OCI-LY1 (cell line): ENCODE results near the gene FTO.

Experiments used
- H2AFZ ChIP-seq: fragments of 200-600 bp; sonication (generic), shearing (Covaris generic); 2 replicates; pipeline ENCODE4 v1.6.0; 2014; ENCODE audit warnings: antibody characterized with exemption, mild to moderate bottlenecking, low read length
- H3F3A ChIP-seq: fragments of 200-600 bp; sonication (generic), shearing (Covaris generic); 2 replicates; pipeline ENCODE4 v1.6.0; 2014; ENCODE audit warnings: mild to moderate bottlenecking, antibody characterized with exemption, low read length, moderate library complexity; ENCODE audit not compliant: insufficient read depth
- H3K27ac ChIP-seq: fragments of 200-600 bp; sonication (generic); 2 replicates; pipeline ENCODE4 v1.5.1; 2014; ENCODE audit warnings: low read length, mixed run types, mild to moderate bottlenecking, low read depth; ENCODE audit not compliant: poor library complexity, severe bottlenecking
- H3K27me3 ChIP-seq: fragments of 200-600 bp; sonication (generic); 2 replicates; pipeline ENCODE4 v1.6.0; 2014; ENCODE audit warnings: antibody characterized with exemption, mild to moderate bottlenecking, low read length, moderate library complexity; ENCODE audit not compliant: insufficient read depth
- H3K36me3 ChIP-seq: fragments of 200-600 bp; sonication (generic); 2 replicates; pipeline ENCODE4 v1.6.1; 2014; ENCODE audit warnings: mild to moderate bottlenecking, antibody characterized with exemption, low read length, moderate library complexity, mixed read lengths; ENCODE audit not compliant: insufficient read depth
- H3K4me1 ChIP-seq: fragments of 200-600 bp; sonication (generic); 2 replicates; pipeline ENCODE4 v1.5.1; 2014; ENCODE audit warnings: mild to moderate bottlenecking, low read length, moderate library complexity; ENCODE audit not compliant: insufficient read depth, severe bottlenecking
- H3K4me2 ChIP-seq: fragments of 200-600 bp; sonication (generic), shearing (Covaris generic); 2 replicates; pipeline ENCODE4 v1.6.1; 2014; ENCODE audit warnings: low read length
- H3K4me3 ChIP-seq: fragments of 200-600 bp; sonication (generic); 2 replicates; pipeline ENCODE4 v1.5.1; 2014; ENCODE audit warnings: low read length, low read depth, mild to moderate bottlenecking, mixed read lengths; ENCODE audit not compliant: poor library complexity, severe bottlenecking
- H3K79me2 ChIP-seq: fragments of 200-600 bp; shearing (Covaris generic); 2 replicates; pipeline ENCODE4 v1.6.1; 2016; ENCODE audit warnings: mixed run types, low read length, mixed read lengths; ENCODE audit not compliant: insufficient read depth
- H3K9ac ChIP-seq: fragments of 200-600 bp; sonication (generic), shearing (Covaris generic); 2 replicates; pipeline ENCODE4 v1.6.1; 2014; ENCODE audit warnings: mild to moderate bottlenecking, low read length, mixed read lengths
- H3K9me2 ChIP-seq: fragments of 200-600 bp; sonication (generic), shearing (Covaris generic); 2 replicates; pipeline ENCODE4 v1.6.1; 2014; ENCODE audit warnings: low read depth, mild to moderate bottlenecking, low read length, mixed read lengths
- H3K9me3 ChIP-seq: fragments of 200-600 bp; shearing (Covaris generic); 2 replicates; pipeline ENCODE4 v1.6.1; 2014; ENCODE audit warnings: low read length, mixed read lengths
- H4K20me1 ChIP-seq: fragments of 200-600 bp; sonication (generic), shearing (Covaris generic); 2 replicates; pipeline ENCODE4 v1.6.0; 2016; ENCODE audit warnings: mild to moderate bottlenecking, low read length; ENCODE audit not compliant: insufficient read depth
- EZH2 ChIP-seq: fragments of 200-600 bp; sonication (generic), shearing (Covaris generic); IDR thresholded peaks from 2 replicates; pipeline ENCODE4 v1.8.0; 2017; ENCODE audit warnings: borderline replicate concordance, mixed run types, mild to moderate bottlenecking, antibody characterized with exemption, low read length, moderate library complexity, mixed read lengths
- TF ChIP-seq, protein P1 (sequence below): fragments of 200-600 bp; sonication (generic), shearing (Covaris generic); IDR thresholded peaks from 2 replicates; pipeline ENCODE4 v1.5.1; 2017; ENCODE audit warnings: mild to moderate bottlenecking, antibody characterized with exemption, low read length, moderate library complexity, mixed read lengths

Gene FTO

DNA sequence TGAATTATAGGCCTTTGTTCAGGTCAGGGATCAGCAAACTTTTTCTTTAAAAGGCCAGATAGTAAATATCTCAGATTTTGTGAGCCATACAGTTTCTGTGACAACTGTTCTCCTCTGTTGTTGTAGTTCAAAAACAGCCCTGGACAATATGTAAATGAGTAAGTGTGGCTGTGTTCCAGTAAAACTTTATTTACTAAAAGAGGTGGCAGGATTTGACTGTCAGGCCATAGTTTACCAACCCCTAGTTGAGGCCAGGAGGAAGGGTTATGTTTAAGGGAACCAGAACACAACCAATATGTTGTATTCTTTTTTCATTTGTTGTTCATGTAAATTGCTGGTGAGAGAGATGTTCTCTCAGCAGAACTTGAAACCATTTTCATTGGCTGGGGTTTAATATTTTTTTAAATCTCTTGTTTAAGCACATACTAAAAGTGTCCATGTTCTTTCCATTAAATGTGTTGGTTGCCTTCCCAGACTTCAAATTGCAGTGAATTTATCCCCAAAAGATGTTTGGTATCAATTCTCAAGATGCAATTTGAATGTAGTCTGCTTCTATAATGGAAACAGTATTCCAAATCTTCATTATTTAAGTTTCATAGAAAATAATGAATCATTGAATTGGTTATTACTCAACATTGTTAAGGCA, 260.3 kb downstream of the FTO start:
- Histone ChIP-seq H3K27me3 (no peaks in the 10 kb centered on the region), H3K9me2 (no peaks in the 10 kb centered on the region), H3K9ac (no peak overlapping the region), H3K4me1 (no peaks in the 10 kb centered on the region), H3K27ac (no peak overlapping the region), H3K9me3 (no peaks in the 10 kb centered on the region), H3K79me2 (no peaks in the 10 kb centered on the region), H3K36me3 (no peaks in the 10 kb centered on the region), H3K4me3 (no peak overlapping the region), H2AFZ (no peak overlapping the region), H4K20me1 (no peaks in the 10 kb centered on the region), H3K4me2 (no peak overlapping the region), H3F3A (no peaks in the 10 kb centered on the region)
- no peak for TF ChIP-seq EZH2
- TF ChIP-seq, protein P1, sequence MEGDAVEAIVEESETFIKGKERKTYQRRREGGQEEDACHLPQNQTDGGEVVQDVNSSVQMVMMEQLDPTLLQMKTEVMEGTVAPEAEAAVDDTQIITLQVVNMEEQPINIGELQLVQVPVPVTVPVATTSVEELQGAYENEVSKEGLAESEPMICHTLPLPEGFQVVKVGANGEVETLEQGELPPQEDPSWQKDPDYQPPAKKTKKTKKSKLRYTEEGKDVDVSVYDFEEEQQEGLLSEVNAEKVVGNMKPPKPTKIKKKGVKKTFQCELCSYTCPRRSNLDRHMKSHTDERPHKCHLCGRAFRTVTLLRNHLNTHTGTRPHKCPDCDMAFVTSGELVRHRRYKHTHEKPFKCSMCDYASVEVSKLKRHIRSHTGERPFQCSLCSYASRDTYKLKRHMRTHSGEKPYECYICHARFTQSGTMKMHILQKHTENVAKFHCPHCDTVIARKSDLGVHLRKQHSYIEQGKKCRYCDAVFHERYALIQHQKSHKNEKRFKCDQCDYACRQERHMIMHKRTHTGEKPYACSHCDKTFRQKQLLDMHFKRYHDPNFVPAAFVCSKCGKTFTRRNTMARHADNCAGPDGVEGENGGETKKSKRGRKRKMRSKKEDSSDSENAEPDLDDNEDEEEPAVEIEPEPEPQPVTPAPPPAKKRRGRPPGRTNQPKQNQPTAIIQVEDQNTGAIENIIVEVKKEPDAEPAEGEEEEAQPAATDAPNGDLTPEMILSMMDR, result no peak

DNA sequence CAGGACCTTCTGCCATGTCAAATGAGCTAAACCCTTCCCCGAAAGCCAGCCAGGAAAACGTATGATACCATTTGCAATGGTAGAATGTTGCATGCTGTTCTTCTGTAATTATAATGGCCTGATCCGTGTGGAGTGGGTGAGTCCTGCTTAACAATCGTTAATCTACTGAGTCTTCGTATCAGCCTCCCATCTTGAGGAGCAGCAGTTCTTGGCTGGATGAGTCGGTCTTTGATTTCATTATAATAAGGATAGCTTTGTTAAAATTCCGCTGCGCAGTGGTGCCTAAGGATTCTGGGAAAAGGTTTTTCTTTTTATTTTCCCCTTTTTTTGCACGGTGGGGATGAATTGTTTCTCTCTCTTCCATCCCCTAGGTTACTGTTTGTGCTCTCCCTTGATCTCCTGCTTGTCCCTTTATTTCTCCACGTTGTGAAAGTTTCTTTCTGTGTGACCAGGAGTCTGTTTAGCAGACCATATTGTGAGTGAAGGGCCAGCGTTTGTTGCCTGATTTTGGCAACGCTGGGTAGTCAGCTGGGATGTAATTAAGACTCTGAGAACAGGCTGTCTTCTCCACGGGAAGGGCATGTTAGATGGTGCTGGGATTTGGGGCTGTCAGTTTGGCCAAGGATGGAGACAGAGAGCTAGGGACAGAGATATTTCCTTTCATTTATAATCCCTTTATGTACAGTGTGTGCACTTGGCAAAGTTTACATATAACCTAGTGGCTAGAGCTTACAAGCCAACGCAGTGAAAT, 263.0 kb downstream of the FTO start:
- Histone ChIP-seq H4K20me1 (no peaks in the 10 kb centered on the region), H3K4me3 (no peak overlapping the region), H3K4me2 (no peak overlapping the region), H3K36me3 (no peaks in the 10 kb centered on the region), H3K9ac (no peak overlapping the region), H3K9me2 (no peaks in the 10 kb centered on the region), H2AFZ (no peak overlapping the region), H3K27me3 (no peaks in the 10 kb centered on the region), H3K27ac (no peak overlapping the region), H3K79me2 (no peaks in the 10 kb centered on the region), H3K4me1 (no peaks in the 10 kb centered on the region), H3K9me3 (no peaks in the 10 kb centered on the region), H3F3A (no peaks in the 10 kb centered on the region)
- TF ChIP-seq, protein P1, result no peak
- no peak for TF ChIP-seq EZH2

DNA sequence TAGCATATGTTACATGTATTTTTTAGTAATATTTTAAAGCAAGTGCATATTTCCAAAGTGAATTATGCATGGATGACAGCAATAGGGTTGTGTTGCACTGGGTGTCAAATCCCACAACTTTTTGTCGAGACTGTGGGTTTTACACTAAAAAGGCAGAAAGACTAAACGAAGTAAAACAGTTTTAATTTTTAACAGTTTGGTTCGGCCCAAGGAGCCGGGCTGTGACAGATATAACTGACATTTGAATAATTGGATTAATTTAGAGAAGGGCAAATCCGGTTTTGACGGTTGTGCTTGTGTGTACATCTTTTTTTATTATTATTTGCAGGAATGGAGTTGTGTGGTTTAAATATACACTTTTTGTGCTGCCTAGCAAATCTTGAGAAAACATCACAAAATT, 263.6 kb downstream of the FTO start:
- no peaks in the 10 kb centered on the region for H3F3A ChIP-seq

More for the DNA sequence above, 263.6 kb downstream of the FTO start:
- H3K79me2 ChIP-seq, result no peaks in the 10 kb centered on the region
- H3K4me3 ChIP-seq, result no peak overlapping the region
- no peak overlapping the region for H3K4me2 ChIP-seq
- no peak overlapping the region for H3K9ac ChIP-seq
- no peaks in the 10 kb centered on the region for H4K20me1 ChIP-seq
- H3K36me3 ChIP-seq, result no peaks in the 10 kb centered on the region
- TF ChIP-seq EZH2, result no peak
- TF ChIP-seq, protein P1, result no peak
- no peaks in the 10 kb centered on the region for H3K9me2 ChIP-seq
- H3K27ac ChIP-seq, result no peak overlapping the region
- H3K9me3 ChIP-seq, result no peaks in the 10 kb centered on the region
- no peaks in the 10 kb centered on the region for H3K4me1 ChIP-seq
- H3K27me3 ChIP-seq, result no peaks in the 10 kb centered on the region
- H2AFZ ChIP-seq, result no peak overlapping the region
